Measurements from ENCODE around the gene TSPAN9. TPM values are rescaled to one million over a fixed set of nuclear protein-coding genes. Genes with fewer than 3 reads are reported as not detected.

Gene TSPAN9
- total and polyA plus RNA-seq, 4 donors: 17.4 to 62.9 (median 34.2) TPM

DNA sequence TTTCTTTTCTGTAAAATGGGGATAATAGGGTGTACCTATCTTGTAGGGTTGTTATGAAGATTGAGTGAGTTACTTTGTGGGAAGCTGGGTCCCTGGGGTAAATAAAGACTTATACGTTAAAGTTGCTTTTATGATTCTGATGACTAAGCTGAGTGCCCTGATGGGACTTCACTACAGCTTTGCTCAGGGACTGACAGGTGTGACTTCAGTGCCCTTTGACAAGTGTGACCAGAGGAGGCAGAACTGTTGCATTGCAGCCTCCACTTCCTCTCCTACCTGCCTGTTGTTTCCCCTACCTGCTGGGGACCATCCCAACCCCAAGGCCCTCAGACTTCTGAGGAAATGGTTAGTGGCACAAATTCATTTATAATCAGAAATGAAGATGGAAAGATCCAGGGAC lies 119.3 kb downstream of the TSPAN9 start (continued):
- TF ChIP-seq, protein P1, sequence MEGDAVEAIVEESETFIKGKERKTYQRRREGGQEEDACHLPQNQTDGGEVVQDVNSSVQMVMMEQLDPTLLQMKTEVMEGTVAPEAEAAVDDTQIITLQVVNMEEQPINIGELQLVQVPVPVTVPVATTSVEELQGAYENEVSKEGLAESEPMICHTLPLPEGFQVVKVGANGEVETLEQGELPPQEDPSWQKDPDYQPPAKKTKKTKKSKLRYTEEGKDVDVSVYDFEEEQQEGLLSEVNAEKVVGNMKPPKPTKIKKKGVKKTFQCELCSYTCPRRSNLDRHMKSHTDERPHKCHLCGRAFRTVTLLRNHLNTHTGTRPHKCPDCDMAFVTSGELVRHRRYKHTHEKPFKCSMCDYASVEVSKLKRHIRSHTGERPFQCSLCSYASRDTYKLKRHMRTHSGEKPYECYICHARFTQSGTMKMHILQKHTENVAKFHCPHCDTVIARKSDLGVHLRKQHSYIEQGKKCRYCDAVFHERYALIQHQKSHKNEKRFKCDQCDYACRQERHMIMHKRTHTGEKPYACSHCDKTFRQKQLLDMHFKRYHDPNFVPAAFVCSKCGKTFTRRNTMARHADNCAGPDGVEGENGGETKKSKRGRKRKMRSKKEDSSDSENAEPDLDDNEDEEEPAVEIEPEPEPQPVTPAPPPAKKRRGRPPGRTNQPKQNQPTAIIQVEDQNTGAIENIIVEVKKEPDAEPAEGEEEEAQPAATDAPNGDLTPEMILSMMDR (IDR thresholded peaks at IDR 0.05; ENCODE audit: low read depth, low read length, missing input control): no peak
- TF ChIP-seq SP1 (IDR thresholded peaks at IDR 0.05): no peak

DNA sequence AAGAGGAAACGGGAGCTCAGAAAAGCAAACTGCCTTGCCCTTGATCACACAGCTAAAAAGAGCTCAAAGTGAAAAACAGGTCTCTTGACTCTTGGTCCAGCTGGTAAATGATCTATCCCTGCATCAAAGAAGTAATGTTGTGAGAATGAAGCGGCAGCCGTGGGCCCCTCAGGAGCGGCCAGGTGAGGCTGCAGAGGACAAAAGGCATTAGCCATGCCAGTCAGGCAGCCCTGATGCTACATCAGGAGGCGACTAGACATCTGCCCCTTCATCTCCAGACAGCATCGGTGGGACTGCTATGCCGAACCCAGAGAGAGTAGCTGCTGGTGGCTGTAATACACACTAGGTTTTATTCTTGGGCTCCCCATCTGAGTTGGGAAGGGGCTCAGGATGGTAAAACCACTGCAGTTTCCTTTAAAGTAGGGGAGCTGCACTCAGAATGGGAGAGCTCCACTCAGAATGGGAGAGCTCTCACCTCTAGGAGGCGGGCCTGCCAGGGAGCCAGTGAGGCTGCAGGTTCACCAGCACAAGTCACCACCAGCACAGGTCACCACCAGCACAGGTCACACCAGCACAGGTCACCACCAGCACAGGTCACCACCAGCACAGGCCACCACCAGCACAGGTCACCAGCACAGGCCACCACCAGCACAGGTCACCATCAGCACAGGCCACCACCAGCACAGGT lies 120.1 kb downstream of the TSPAN9 start:
- DNase-seq (ENCODE audit: low spot score): no peak
- Histone ChIP-seq H3K4me3 (ENCODE audit: low read depth in 1 of 3, low read length in 3 of 3) (no peak overlapping the region), H3K9ac (ENCODE audit: low read depth in 1 of 2, low read length in 2 of 2) (no peak overlapping the region), H3K9me3 (ENCODE audit: control insufficient read depth in 4 of 4, low read length in 3 of 4) (no peaks in the 10 kb centered on the region), H3K36me3 (ENCODE audit: control insufficient read depth in 4 of 4, insufficient read depth in 3 of 4, low read depth in 1 of 4, low read length in 3 of 4) (peaks cover 0 to 9% (median 0%) of the 10 kb centered on the region in 4 donors), H3K27me3 (ENCODE audit: control insufficient read depth in 4 of 4, insufficient read depth in 4 of 4, low read length in 3 of 4) (no peaks in the 10 kb centered on the region), H3K27ac (ENCODE audit: low read depth in 1 of 2, low read length in 2 of 2) (no peak overlapping the region), H3K4me1 (ENCODE audit: control insufficient read depth in 4 of 4, insufficient read depth in 4 of 4, low read length in 3 of 4) (peaks cover 0 to 13% (median 4%) of the 10 kb centered on the region in 4 donors)
- WGBS: 91% methylated on average over 8 of the region's 8 CpGs
- no peak for TF ChIP-seq NR2F2 (IDR thresholded peaks at IDR 0.05)
- no peak for TF ChIP-seq TAF1 (conservative IDR thresholded peaks at IDR 0.05)
- TF ChIP-seq, protein P2, sequence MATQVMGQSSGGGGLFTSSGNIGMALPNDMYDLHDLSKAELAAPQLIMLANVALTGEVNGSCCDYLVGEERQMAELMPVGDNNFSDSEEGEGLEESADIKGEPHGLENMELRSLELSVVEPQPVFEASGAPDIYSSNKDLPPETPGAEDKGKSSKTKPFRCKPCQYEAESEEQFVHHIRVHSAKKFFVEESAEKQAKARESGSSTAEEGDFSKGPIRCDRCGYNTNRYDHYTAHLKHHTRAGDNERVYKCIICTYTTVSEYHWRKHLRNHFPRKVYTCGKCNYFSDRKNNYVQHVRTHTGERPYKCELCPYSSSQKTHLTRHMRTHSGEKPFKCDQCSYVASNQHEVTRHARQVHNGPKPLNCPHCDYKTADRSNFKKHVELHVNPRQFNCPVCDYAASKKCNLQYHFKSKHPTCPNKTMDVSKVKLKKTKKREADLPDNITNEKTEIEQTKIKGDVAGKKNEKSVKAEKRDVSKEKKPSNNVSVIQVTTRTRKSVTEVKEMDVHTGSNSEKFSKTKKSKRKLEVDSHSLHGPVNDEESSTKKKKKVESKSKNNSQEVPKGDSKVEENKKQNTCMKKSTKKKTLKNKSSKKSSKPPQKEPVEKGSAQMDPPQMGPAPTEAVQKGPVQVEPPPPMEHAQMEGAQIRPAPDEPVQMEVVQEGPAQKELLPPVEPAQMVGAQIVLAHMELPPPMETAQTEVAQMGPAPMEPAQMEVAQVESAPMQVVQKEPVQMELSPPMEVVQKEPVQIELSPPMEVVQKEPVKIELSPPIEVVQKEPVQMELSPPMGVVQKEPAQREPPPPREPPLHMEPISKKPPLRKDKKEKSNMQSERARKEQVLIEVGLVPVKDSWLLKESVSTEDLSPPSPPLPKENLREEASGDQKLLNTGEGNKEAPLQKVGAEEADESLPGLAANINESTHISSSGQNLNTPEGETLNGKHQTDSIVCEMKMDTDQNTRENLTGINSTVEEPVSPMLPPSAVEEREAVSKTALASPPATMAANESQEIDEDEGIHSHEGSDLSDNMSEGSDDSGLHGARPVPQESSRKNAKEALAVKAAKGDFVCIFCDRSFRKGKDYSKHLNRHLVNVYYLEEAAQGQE (IDR thresholded peaks at IDR 0.05): no peak
- no peak for TF ChIP-seq YY1 (IDR thresholded peaks at IDR 0.05)
- TF ChIP-seq FOXA1 (IDR thresholded peaks at IDR 0.05): no peak
- TF ChIP-seq, protein P3, sequence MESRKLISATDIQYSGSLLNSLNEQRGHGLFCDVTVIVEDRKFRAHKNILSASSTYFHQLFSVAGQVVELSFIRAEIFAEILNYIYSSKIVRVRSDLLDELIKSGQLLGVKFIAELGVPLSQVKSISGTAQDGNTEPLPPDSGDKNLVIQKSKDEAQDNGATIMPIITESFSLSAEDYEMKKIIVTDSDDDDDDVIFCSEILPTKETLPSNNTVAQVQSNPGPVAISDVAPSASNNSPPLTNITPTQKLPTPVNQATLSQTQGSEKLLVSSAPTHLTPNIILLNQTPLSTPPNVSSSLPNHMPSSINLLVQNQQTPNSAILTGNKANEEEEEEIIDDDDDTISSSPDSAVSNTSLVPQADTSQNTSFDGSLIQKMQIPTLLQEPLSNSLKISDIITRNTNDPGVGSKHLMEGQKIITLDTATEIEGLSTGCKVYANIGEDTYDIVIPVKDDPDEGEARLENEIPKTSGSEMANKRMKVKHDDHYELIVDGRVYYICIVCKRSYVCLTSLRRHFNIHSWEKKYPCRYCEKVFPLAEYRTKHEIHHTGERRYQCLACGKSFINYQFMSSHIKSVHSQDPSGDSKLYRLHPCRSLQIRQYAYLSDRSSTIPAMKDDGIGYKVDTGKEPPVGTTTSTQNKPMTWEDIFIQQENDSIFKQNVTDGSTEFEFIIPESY (IDR thresholded peaks at IDR 0.05): no peak
- TF ChIP-seq, protein P4, sequence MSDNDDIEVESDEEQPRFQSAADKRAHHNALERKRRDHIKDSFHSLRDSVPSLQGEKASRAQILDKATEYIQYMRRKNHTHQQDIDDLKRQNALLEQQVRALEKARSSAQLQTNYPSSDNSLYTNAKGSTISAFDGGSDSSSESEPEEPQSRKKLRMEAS (IDR thresholded peaks at IDR 0.05): no peak
- no peak for TF ChIP-seq RXRA (IDR thresholded peaks at IDR 0.05)
- no peak for TF ChIP-seq RAD21 (IDR thresholded peaks at IDR 0.05)
- TF ChIP-seq SP1 (IDR thresholded peaks at IDR 0.05): no peak
- TF ChIP-seq, protein P5, sequence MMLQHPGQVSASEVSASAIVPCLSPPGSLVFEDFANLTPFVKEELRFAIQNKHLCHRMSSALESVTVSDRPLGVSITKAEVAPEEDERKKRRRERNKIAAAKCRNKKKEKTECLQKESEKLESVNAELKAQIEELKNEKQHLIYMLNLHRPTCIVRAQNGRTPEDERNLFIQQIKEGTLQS (IDR thresholded peaks at IDR 0.05): no peak
- no peak for TF ChIP-seq FOXA2 (IDR thresholded peaks at IDR 0.05)
- TF ChIP-seq, protein P1 (IDR thresholded peaks at IDR 0.05; ENCODE audit: low read depth, low read length, missing input control): no peak
- no peak for TF ChIP-seq HNF4G (IDR thresholded peaks at IDR 0.05)
- no peak for TF ChIP-seq JUND (IDR thresholded peaks at IDR 0.05)
- no peak for TF ChIP-seq GABPA (IDR thresholded peaks at IDR 0.05 in 1 of 2, conservative IDR thresholded peaks at IDR 0.05 in 1 of 2)
- TF ChIP-seq EGR1 (IDR thresholded peaks at IDR 0.05; ENCODE audit: low read depth in 2 of 2): no peak
- no peak for TF ChIP-seq HNF4A (conservative IDR thresholded peaks at IDR 0.05)

All from liver (tissue), 9 donors.